Activated CD4-positive, alpha-beta T cell treated with anti-CD3 and anti-CD28 coated beads for 36 hours (primary cell): ENCODE measurements around the gene DDHD1. TPM values are rescaled to one million over a fixed set of nuclear protein-coding genes. Genes with fewer than 3 reads are reported as not detected.
A peak's percentile ranks its signal among the peaks of the same experiment; 100 is the strongest.
"Not testable (repeated sequence)": the region's sequence is repeated elsewhere in the genome, so short reads cannot be mapped to it uniquely, and the experiment has no call there.

Experiments used
- ATAC-seq: fragments of 200-7000 bp; cut with Tn5 transposase; one replicate; pipeline ENCODE4 v1.10.0; 2021; ENCODE audit warnings: mild to moderate bottlenecking, moderate library complexity
- CTCF ChIA-PET: fragments of 350-600 bp; sonication (Branson Sonifier 250); formaldehyde crosslinking; loops from one replicate; lab custom pipeline; 2021; ENCODE audit warnings: antibody characterized with exemption; lab: Charles Lee
- POLR2A ChIA-PET: fragments of 350-600 bp; sonication (Branson Sonifier 250); formaldehyde crosslinking; loops from one replicate; lab custom pipeline; 2021; ENCODE audit warnings: antibody characterized with exemption, inconsistent platforms; lab: Charles Lee
- DNase-seq: peaks from one replicate; pipeline ENCODE4 v3.0.0-alpha.2; 2020
- H3K27ac Mint-ChIP-seq: one replicate; pipeline ENCODE4 v1.8.0; 2021; ENCODE audit warnings: mixed read lengths
- H3K27me3 Mint-ChIP-seq: one replicate; pipeline ENCODE4 v1.8.0; 2021; ENCODE audit warnings: mixed read lengths
- H3K36me3 Mint-ChIP-seq: one replicate; pipeline ENCODE4 v1.8.0; 2021; ENCODE audit warnings: low read depth, mixed read lengths
- H3K4me1 Mint-ChIP-seq: one replicate; pipeline ENCODE4 v1.8.0; 2021; ENCODE audit warnings: mixed read lengths
- H3K4me3 Mint-ChIP-seq: one replicate; pipeline ENCODE4 v1.8.0; 2021; ENCODE audit warnings: mild to moderate bottlenecking, moderate library complexity, mixed read lengths
- H3K9me3 Mint-ChIP-seq: one replicate; pipeline ENCODE4 v1.8.0; 2021; ENCODE audit warnings: low read depth, mixed read lengths
- intact Hi-C, 2 experiments: fragments of 100-400 bp; cut with DNase I in 1 of 2; cut with micrococcal nuclease in 1 of 2; formaldehyde crosslinking; loops; one replicate each; pipeline versions ENCODE4 v1.14.2 to v1.15.1; 2022 to 2024; cut with DNase I, micrococcal nuclease
- total RNA-seq, 2 experiments: library from RNA; stranded (reverse); gene quantifications; one replicate each; pipeline ENCODE4 v1.2.3, GENCODE V29; 2021

Gene DDHD1
- total RNA-seq, 2 experiments from 2014 or later = 34.7 to 36.2 TPM

- H3K27ac Mint-ChIP-seq = peak overlapping the region; percentile 99
Measured at GRCh38 chr14:53151523-53152183, 1.5 kb downstream of the DDHD1 start.

GRCh38 chr14:53149668-53150316 lies 3.3 kb downstream of the DDHD1 start:
- intact Hi-C loops = loop anchor here (5.0 to 10.0 kb wide), 3 partner anchors 355 to 445 kb away; partner anchors contain the start of genes PSMC6 (in 2 of the 2) and GNPNAT1 (in 1 of the 2)
- peaks cover 63% of the 10 kb centered on the region for H3K4me1 Mint-ChIP-seq
- no peak for DNase-seq
- ATAC-seq = no peak
- no peaks in the 10 kb centered on the region for H3K27me3 Mint-ChIP-seq
- peaks cover 3% of the 10 kb centered on the region for H3K9me3 Mint-ChIP-seq
- peaks cover 36% of the 10 kb centered on the region for H3K36me3 Mint-ChIP-seq
- ChIA-PET POLR2A (no interaction called here), CTCF (interaction anchor here (0.9 to 5.6 kb wide), 5 partner anchors 8 to 67 kb away, joined by 3 to 42 read pairs (median 3); no protein-coding TSS in a partner anchor)
- peak overlapping the region; percentile 99 for H3K4me3 Mint-ChIP-seq
- H3K27ac Mint-ChIP-seq = peak overlapping the region; percentile 27

More at GRCh38 chr14:53151523-53152183, 1.5 kb downstream of the DDHD1 start:
- ATAC-seq (peak; percentile 16), DNase-seq (peak; percentile 71)
- no peaks in the 10 kb centered on the region for H3K27me3 Mint-ChIP-seq
- intact Hi-C loops = loop anchor here (2.0 to 10.0 kb wide), 4 partner anchors 357 to 1289 kb away; partner anchors contain the start of genes PSMC6 (in 2 of the 2), CNIH1 (in 1 of the 2) and GNPNAT1 (in 1 of the 2)
- peaks cover 49% of the 10 kb centered on the region for H3K4me1 Mint-ChIP-seq
- POLR2A ChIA-PET = interaction anchor here (1.0 to 2.9 kb wide), 4 partner anchors 27 to 66 kb away, joined by 3 to 24 read pairs (median 14); no protein-coding TSS in a partner anchor
- peaks cover 3% of the 10 kb centered on the region for H3K9me3 Mint-ChIP-seq
- CTCF ChIA-PET = interaction anchor here (0.8 to 5.6 kb wide), 10 partner anchors 10 to 88 kb away, joined by 3 to 42 read pairs (median 4); no protein-coding TSS in a partner anchor
- H3K4me3 Mint-ChIP-seq = peak overlapping the region; percentile 99
- H3K36me3 Mint-ChIP-seq = peaks cover 33% of the 10 kb centered on the region

GRCh38 chr14:53148671-53149070 lies 4.5 kb downstream of the DDHD1 start:
- Mint-ChIP-seq H3K4me3 (peak overlapping the region; percentile 8), H3K9me3 (peaks cover 3% of the 10 kb centered on the region), H3K27me3 (no peaks in the 10 kb centered on the region), H3K36me3 (peaks cover 45% of the 10 kb centered on the region), H3K27ac (no peak overlapping the region), H3K4me1 (peaks cover 68% of the 10 kb centered on the region)
- intact Hi-C loops = loop anchor here in 1 of 2 experiments (1.0 kb wide), 1 partner anchor 39 kb away; no protein-coding TSS in a partner anchor
- DNase-seq (no peak), ATAC-seq (peak; percentile 5)
- CTCF ChIA-PET = interaction anchor here (1.2 to 5.6 kb wide), 2 partner anchors 22 to 39 kb away, joined by 4 to 42 read pairs; no protein-coding TSS in a partner anchor
- POLR2A ChIA-PET = no interaction called here

GRCh38 chr14:53147893-53148292 lies 5.2 kb downstream of the DDHD1 start:
- H3K4me3 Mint-ChIP-seq = no peak overlapping the region
- H3K4me1 Mint-ChIP-seq = peaks cover 71% of the 10 kb centered on the region
- POLR2A ChIA-PET = no interaction called here
- intact Hi-C loops = loop anchor here in 1 of 2 experiments (1.0 kb wide), 1 partner anchor 39 kb away; no protein-coding TSS in a partner anchor
- H3K9me3 Mint-ChIP-seq = peaks cover 7% of the 10 kb centered on the region
- peaks cover 52% of the 10 kb centered on the region for H3K36me3 Mint-ChIP-seq
- H3K27me3 Mint-ChIP-seq = no peaks in the 10 kb centered on the region
- DNase-seq = no peak
- ATAC-seq = no peak
- CTCF ChIA-PET = no interaction called here
- no peak overlapping the region for H3K27ac Mint-ChIP-seq

GRCh38 chr14:53147208-53147607 lies 5.9 kb downstream of the DDHD1 start:
- Mint-ChIP-seq H3K9me3 (peaks cover 10% of the 10 kb centered on the region), H3K27ac (peak overlapping the region; percentile 1), H3K27me3 (no peaks in the 10 kb centered on the region), H3K4me3 (no peak overlapping the region), H3K4me1 (peaks cover 74% of the 10 kb centered on the region), H3K36me3 (peaks cover 57% of the 10 kb centered on the region)
- intact Hi-C loops = no loop called here
- ChIA-PET CTCF (no interaction called here), POLR2A (no interaction called here)
- ATAC-seq (no peak), DNase-seq (no peak)

GRCh38 chr14:53146739-53147138 lies 6.4 kb downstream of the DDHD1 start:
- ChIA-PET POLR2A (no interaction called here), CTCF (no interaction called here)
- H3K4me1 Mint-ChIP-seq = peaks cover 74% of the 10 kb centered on the region
- intact Hi-C loops = no loop called here
- peaks cover 57% of the 10 kb centered on the region for H3K36me3 Mint-ChIP-seq
- ATAC-seq = no peak
- no peak overlapping the region for H3K27ac Mint-ChIP-seq
- no peak overlapping the region for H3K4me3 Mint-ChIP-seq
- no peaks in the 10 kb centered on the region for H3K27me3 Mint-ChIP-seq
- no peak for DNase-seq
- peaks cover 13% of the 10 kb centered on the region for H3K9me3 Mint-ChIP-seq

GRCh38 chr14:53144244-53144643 lies 8.9 kb downstream of the DDHD1 start:
- H3K4me3 Mint-ChIP-seq = no peak overlapping the region
- ATAC-seq (peak; percentile 89), DNase-seq (peak; percentile 18)
- peaks cover 66% of the 10 kb centered on the region for H3K36me3 Mint-ChIP-seq
- H3K27me3 Mint-ChIP-seq = no peaks in the 10 kb centered on the region
- POLR2A ChIA-PET = no interaction called here
- H3K9me3 Mint-ChIP-seq = peaks cover 30% of the 10 kb centered on the region
- H3K4me1 Mint-ChIP-seq = peaks cover 68% of the 10 kb centered on the region
- CTCF ChIA-PET = no interaction called here
- peak overlapping the region; percentile 37 for H3K27ac Mint-ChIP-seq
- intact Hi-C loops = loop anchor here (1.0 to 2.0 kb wide), 2 partner anchors 35 to 37 kb away; no protein-coding TSS in a partner anchor

- DNase-seq (no peak), ATAC-seq (no peak)
- H3K36me3 Mint-ChIP-seq = peaks cover 79% of the 10 kb centered on the region
- no peak overlapping the region for H3K27ac Mint-ChIP-seq
- intact Hi-C loops = no loop called here
- H3K9me3 Mint-ChIP-seq = peaks cover 40% of the 10 kb centered on the region
- H3K27me3 Mint-ChIP-seq = no peaks in the 10 kb centered on the region
- H3K4me3 Mint-ChIP-seq = no peak overlapping the region
- CTCF ChIA-PET = interaction anchor here (1.5 kb wide), 1 partner anchor 31 kb away, joined by 4 read pairs; no protein-coding TSS in a partner anchor
- POLR2A ChIA-PET = no interaction called here
- peaks cover 57% of the 10 kb centered on the region for H3K4me1 Mint-ChIP-seq
Measured at GRCh38 chr14:53140585-53140984, 12.5 kb downstream of the DDHD1 start.

- H3K27me3 Mint-ChIP-seq = no peaks in the 10 kb centered on the region
- intact Hi-C loops = no loop called here
- ATAC-seq (no peak), DNase-seq (no peak)
- CTCF ChIA-PET = no interaction called here
- H3K36me3 Mint-ChIP-seq = peaks cover 64% of the 10 kb centered on the region
- peaks cover 38% of the 10 kb centered on the region for H3K4me1 Mint-ChIP-seq
- POLR2A ChIA-PET = no interaction called here
- H3K9me3 Mint-ChIP-seq = peaks cover 40% of the 10 kb centered on the region
- H3K27ac Mint-ChIP-seq = no peak overlapping the region
- no peak overlapping the region for H3K4me3 Mint-ChIP-seq
Measured at GRCh38 chr14:53137568-53138203, 15.4 kb downstream of the DDHD1 start.

- peaks cover 14% of the 10 kb centered on the region for H3K4me1 Mint-ChIP-seq
- H3K27me3 Mint-ChIP-seq, H3K4me3 Mint-ChIP-seq, DNase-seq, intact Hi-C loops, ATAC-seq, H3K27ac Mint-ChIP-seq, CTCF ChIA-PET, POLR2A ChIA-PET, H3K9me3 Mint-ChIP-seq: not testable (repeated sequence)
- H3K36me3 Mint-ChIP-seq = peaks cover 12% of the 10 kb centered on the region
Measured at GRCh38 chr14:53130491-53130890, 22.6 kb downstream of the DDHD1 start.
